Prostate gland (tissue), 2 donors: ENCODE measurements around the gene VDAC1.
A peak's percentile ranks its signal among the peaks of the same experiment; 100 is the strongest.

Experiments used
- CTCF ChIP-seq, 4 experiments: fragments of 200-600 bp in 2 of 4; fragments of 450-650 bp in 2 of 4; sonication (generic) in 2 of 4; IDR thresholded peaks; 1 replicate in 3 of 4; 2 replicates in 1 of 4; pipeline ENCODE4 v1.5.1; 2016 to 2019; ENCODE audit warnings: antibody characterized with exemption in 4 of 4, mild to moderate bottlenecking in 2 of 4, moderate library complexity in 2 of 4
- POLR2A ChIP-seq: fragments of 450-650 bp; IDR thresholded peaks from one replicate; pipeline ENCODE4 v1.6.1; 2016; ENCODE audit warnings: antibody characterized with exemption, mild to moderate bottlenecking
- POLR2AphosphoS5 ChIP-seq: sonication (generic); formaldehyde crosslinking; IDR thresholded peaks from one replicate; pipeline ENCODE4 v1.6.1; 2017; ENCODE audit warnings: antibody characterized with exemption

GRCh38 chr5:134053840-134054338 lies 49.1 kb upstream of the VDAC1 start:
- no peak for TF ChIP-seq CTCF (IDR thresholded peaks at IDR 0.05)
- no peak for TF ChIP-seq POLR2A
- TF ChIP-seq POLR2AphosphoS5, result peak; percentile 61
